IPS-18c (cell line): Measurements from ENCODE around the gene ZBTB16.

ENCODE experiments used
- H3K4me3 ChIP-seq: 2 replicates; pipeline ENCODE4 v1.7.0; 2013; ENCODE audit warnings: low read depth, mild to moderate bottlenecking, low read length, moderate library complexity; ENCODE audit not compliant: insufficient read depth
- H3K9me3 ChIP-seq: one replicate; pipeline ENCODE4 v1.6.1; 2013; ENCODE audit warnings: mild to moderate bottlenecking, low read length, moderate library complexity; ENCODE audit not compliant: control insufficient read depth, insufficient read depth

Gene ZBTB16

GRCh38 chr11:114088216-114088615 is 28.7 kb downstream of the ZBTB16 start:
- Histone ChIP-seq H3K4me3 (no peak overlapping the region), H3K9me3 (no peaks in the 10 kb centered on the region)

GRCh38 chr11:114088836-114089235 is 29.3 kb downstream of the ZBTB16 start:
- H3K9me3 ChIP-seq = no peaks in the 10 kb centered on the region
- no peak overlapping the region for H3K4me3 ChIP-seq

GRCh38 chr11:114089748-114090147 is 30.2 kb downstream of the ZBTB16 start:
- no peaks in the 10 kb centered on the region for H3K9me3 ChIP-seq
- H3K4me3 ChIP-seq = no peak overlapping the region

GRCh38 chr11:114090225-114090910 is 30.9 kb downstream of the ZBTB16 start:
- H3K9me3 ChIP-seq = no peaks in the 10 kb centered on the region
- no peak overlapping the region for H3K4me3 ChIP-seq

- Histone ChIP-seq H3K9me3 (no peaks in the 10 kb centered on the region), H3K4me3 (no peak overlapping the region)
Measured at GRCh38 chr11:114090976-114091375, 31.5 kb downstream of the ZBTB16 start.

GRCh38 chr11:114091516-114092397 is 32.2 kb downstream of the ZBTB16 start:
- Histone ChIP-seq H3K9me3 (no peaks in the 10 kb centered on the region), H3K4me3 (no peak overlapping the region)

GRCh38 chr11:114092478-114092877 is 33.0 kb downstream of the ZBTB16 start:
- H3K9me3 ChIP-seq = no peaks in the 10 kb centered on the region
- H3K4me3 ChIP-seq = no peak overlapping the region

GRCh38 chr11:114092953-114093352 is 33.4 kb downstream of the ZBTB16 start:
- no peaks in the 10 kb centered on the region for H3K9me3 ChIP-seq
- H3K4me3 ChIP-seq = no peak overlapping the region

- H3K9me3 ChIP-seq = no peaks in the 10 kb centered on the region
- no peak overlapping the region for H3K4me3 ChIP-seq
Measured at GRCh38 chr11:114094516-114094915, 35.0 kb downstream of the ZBTB16 start.

- Histone ChIP-seq H3K4me3 (no peak overlapping the region), H3K9me3 (no peaks in the 10 kb centered on the region)
Measured at GRCh38 chr11:114095899-114096298, 36.4 kb downstream of the ZBTB16 start.

- Histone ChIP-seq H3K4me3 (no peak overlapping the region), H3K9me3 (no peaks in the 10 kb centered on the region)
Measured at GRCh38 chr11:114097832-114098231, 38.3 kb downstream of the ZBTB16 start.

GRCh38 chr11:114098927-114099326 is 39.4 kb downstream of the ZBTB16 start:
- Histone ChIP-seq H3K9me3 (no peaks in the 10 kb centered on the region), H3K4me3 (no peak overlapping the region)

GRCh38 chr11:114099392-114100178 is 40.1 kb downstream of the ZBTB16 start:
- H3K4me3 ChIP-seq = no peak overlapping the region
- no peaks in the 10 kb centered on the region for H3K9me3 ChIP-seq

GRCh38 chr11:114102993-114103896 is 43.7 kb downstream of the ZBTB16 start:
- no peaks in the 10 kb centered on the region for H3K9me3 ChIP-seq
- H3K4me3 ChIP-seq = no peak overlapping the region

- no peak overlapping the region for H3K4me3 ChIP-seq
- H3K9me3 ChIP-seq = no peaks in the 10 kb centered on the region
Measured at GRCh38 chr11:114105611-114106010, 46.1 kb downstream of the ZBTB16 start.

GRCh38 chr11:114106047-114106446 is 46.5 kb downstream of the ZBTB16 start:
- Histone ChIP-seq H3K4me3 (no peak overlapping the region), H3K9me3 (no peaks in the 10 kb centered on the region)

- no peak overlapping the region for H3K4me3 ChIP-seq
- H3K9me3 ChIP-seq = no peaks in the 10 kb centered on the region
Measured at GRCh38 chr11:114106986-114107385, 47.5 kb downstream of the ZBTB16 start.
